ENCODE measurements around the gene PTEN.

PTEN gene

DNA sequence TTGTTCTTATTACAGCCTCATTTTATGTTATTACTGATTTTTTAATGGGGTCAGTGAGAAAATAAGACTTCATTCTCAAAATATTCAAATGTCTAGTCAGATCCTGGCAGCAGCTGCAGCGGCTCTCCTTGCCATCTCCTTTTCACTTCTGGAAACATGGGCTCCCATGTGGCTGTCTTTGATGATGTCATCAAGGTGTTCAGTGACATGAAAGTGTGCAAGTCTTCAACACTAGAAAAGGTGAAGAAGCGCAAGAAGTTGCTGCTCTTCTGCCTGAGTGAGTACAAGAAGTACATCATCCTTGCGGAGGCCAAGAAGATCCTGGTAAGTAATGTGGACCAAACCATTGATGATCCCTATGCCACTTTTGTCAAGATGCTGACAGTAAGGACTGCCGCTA, 19.7 kb upstream of the PTEN start:
- Histone ChIP-seq H3K4me3 (ENCODE audit: low read length, poor library complexity, severe bottlenecking) (no peak overlapping the region), H3K9me3 (ENCODE audit: insufficient read depth, low read depth, low read length) (no peaks in the 10 kb centered on the region), H3K9me2 (replicated peaks; ENCODE audit: low read depth, low read length) (no peaks in the 10 kb centered on the region), H2AFZ (ENCODE audit: low read length) (no peak overlapping the region), H3K27me3 (ENCODE audit: insufficient read depth, low read length, poor library complexity, severe bottlenecking) (no peaks in the 10 kb centered on the region), H4K20me1 (ENCODE audit: insufficient read depth, low read length, poor library complexity, severe bottlenecking) (no peaks in the 10 kb centered on the region), H3K4me2 (ENCODE audit: low read depth, low read length, poor library complexity, severe bottlenecking) (no peak overlapping the region), H3K9ac (ENCODE audit: low read depth, low read length, poor library complexity, severe bottlenecking) (no peak overlapping the region), H3K36me3 (ENCODE audit: insufficient read depth, low read length) (no peaks in the 10 kb centered on the region), H3K4me1 (ENCODE audit: insufficient read depth, low read length, poor library complexity, severe bottlenecking) (no peaks in the 10 kb centered on the region), H3K79me2 (ENCODE audit: insufficient read depth, low read length) (no peaks in the 10 kb centered on the region), H3F3A (ENCODE audit: low read depth) (no peaks in the 10 kb centered on the region)
- TF ChIP-seq, protein P1, sequence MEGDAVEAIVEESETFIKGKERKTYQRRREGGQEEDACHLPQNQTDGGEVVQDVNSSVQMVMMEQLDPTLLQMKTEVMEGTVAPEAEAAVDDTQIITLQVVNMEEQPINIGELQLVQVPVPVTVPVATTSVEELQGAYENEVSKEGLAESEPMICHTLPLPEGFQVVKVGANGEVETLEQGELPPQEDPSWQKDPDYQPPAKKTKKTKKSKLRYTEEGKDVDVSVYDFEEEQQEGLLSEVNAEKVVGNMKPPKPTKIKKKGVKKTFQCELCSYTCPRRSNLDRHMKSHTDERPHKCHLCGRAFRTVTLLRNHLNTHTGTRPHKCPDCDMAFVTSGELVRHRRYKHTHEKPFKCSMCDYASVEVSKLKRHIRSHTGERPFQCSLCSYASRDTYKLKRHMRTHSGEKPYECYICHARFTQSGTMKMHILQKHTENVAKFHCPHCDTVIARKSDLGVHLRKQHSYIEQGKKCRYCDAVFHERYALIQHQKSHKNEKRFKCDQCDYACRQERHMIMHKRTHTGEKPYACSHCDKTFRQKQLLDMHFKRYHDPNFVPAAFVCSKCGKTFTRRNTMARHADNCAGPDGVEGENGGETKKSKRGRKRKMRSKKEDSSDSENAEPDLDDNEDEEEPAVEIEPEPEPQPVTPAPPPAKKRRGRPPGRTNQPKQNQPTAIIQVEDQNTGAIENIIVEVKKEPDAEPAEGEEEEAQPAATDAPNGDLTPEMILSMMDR (conservative IDR thresholded peaks at IDR 0.05; ENCODE audit: low read length): no peak
- no peak for TF ChIP-seq EZH2phosphoT487 (IDR thresholded peaks at IDR 0.05; ENCODE audit: borderline replicate concordance)

DNA sequence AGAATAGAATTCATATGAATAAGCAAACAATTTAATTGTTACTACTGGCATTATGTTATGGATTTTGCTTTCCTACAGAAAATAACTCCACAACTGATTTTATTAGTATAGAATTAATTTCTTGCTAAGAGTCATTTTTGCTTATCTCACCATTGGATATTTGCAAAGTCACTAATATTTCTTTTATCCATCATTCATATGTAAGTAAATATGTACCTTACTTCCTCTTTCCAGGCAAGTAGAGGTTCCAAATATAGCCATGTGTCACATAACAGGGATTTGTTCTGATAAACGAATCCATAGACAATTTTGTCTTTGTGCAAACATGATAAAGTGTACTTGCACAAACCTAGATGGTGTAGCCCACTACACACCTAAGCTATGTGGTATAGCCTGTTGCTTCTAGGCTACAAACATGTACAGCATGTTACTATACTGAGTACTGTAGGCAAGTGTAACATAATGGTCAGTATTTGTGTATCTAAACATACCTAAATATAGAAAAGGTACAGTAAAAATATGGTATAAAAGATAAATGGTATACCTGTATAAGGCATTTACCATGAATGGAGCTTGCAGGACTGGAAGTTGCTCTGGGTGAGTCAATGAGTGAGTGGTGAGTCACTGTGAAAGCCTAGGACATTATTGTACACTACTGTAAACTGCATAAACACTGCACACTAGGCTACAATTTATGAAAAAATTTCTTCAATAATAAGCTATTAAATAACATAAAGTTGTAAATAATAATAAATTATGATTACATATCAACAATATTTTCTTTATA, 18.4 kb upstream of the PTEN start:
- H3K9me2 ChIP-seq (replicated peaks; ENCODE audit: low read depth, low read length): no peaks in the 10 kb centered on the region
- H3K4me2 ChIP-seq (ENCODE audit: low read depth, low read length, poor library complexity, severe bottlenecking): no peak overlapping the region
- no peak overlapping the region for H2AFZ ChIP-seq (ENCODE audit: low read length)
- H3K79me2 ChIP-seq (ENCODE audit: insufficient read depth, low read length): peaks cover 1% of the 10 kb centered on the region; the same call in 1 of the 2 replicates
- H3K4me1 ChIP-seq (ENCODE audit: insufficient read depth, low read length, poor library complexity, severe bottlenecking): peaks cover 1% of the 10 kb centered on the region
- no peaks in the 10 kb centered on the region for H4K20me1 ChIP-seq (ENCODE audit: insufficient read depth, low read length, poor library complexity, severe bottlenecking)
- H3K36me3 ChIP-seq (ENCODE audit: insufficient read depth, low read length): no peaks in the 10 kb centered on the region
- TF ChIP-seq EZH2phosphoT487 (IDR thresholded peaks at IDR 0.05; ENCODE audit: borderline replicate concordance): no peak
- TF ChIP-seq, protein P1 (conservative IDR thresholded peaks at IDR 0.05; ENCODE audit: low read length): no peak
- no peak overlapping the region for H3K9ac ChIP-seq (ENCODE audit: low read depth, low read length, poor library complexity, severe bottlenecking)
- H3K9me3 ChIP-seq (ENCODE audit: insufficient read depth, low read depth, low read length): no peaks in the 10 kb centered on the region
- no peak overlapping the region for H3K4me3 ChIP-seq (ENCODE audit: low read length, poor library complexity, severe bottlenecking)
- no peaks in the 10 kb centered on the region for H3K27me3 ChIP-seq (ENCODE audit: insufficient read depth, low read length, poor library complexity, severe bottlenecking)
- no peaks in the 10 kb centered on the region for H3F3A ChIP-seq (ENCODE audit: low read depth)

DNA sequence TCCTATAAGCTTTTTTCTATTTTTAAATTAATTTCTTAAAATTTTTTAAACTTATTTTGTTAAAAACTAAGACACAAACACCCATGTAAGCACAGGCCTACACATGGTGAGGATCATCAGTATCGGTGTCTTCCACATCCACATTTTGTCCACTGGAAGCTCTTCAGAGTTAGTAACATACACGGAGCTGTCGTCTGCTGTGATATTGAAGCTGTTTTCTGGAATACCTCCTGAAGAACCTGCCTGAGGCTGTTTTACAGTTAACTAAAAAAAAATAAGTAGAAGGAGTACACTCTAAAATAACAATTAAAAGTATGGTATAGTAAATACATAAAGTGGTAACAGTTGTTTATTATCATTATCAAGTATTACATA, 17.8 kb upstream of the PTEN start:
- Histone ChIP-seq H3F3A (ENCODE audit: low read depth) (no peaks in the 10 kb centered on the region), H2AFZ (ENCODE audit: low read length) (no peak overlapping the region), H3K36me3 (ENCODE audit: insufficient read depth, low read length) (no peaks in the 10 kb centered on the region), H3K4me2 (ENCODE audit: low read depth, low read length, poor library complexity, severe bottlenecking) (no peak overlapping the region), H3K9ac (ENCODE audit: low read depth, low read length, poor library complexity, severe bottlenecking) (no peak overlapping the region), H3K79me2 (ENCODE audit: insufficient read depth, low read length) (peaks cover 4% of the 10 kb centered on the region; the same call in 1 of the 2 replicates), H3K9me3 (ENCODE audit: insufficient read depth, low read depth, low read length) (no peaks in the 10 kb centered on the region), H3K9me2 (replicated peaks; ENCODE audit: low read depth, low read length) (no peaks in the 10 kb centered on the region), H3K4me1 (ENCODE audit: insufficient read depth, low read length, poor library complexity, severe bottlenecking) (peaks cover 7% of the 10 kb centered on the region), H4K20me1 (ENCODE audit: insufficient read depth, low read length, poor library complexity, severe bottlenecking) (no peaks in the 10 kb centered on the region), H3K4me3 (ENCODE audit: low read length, poor library complexity, severe bottlenecking) (no peak overlapping the region), H3K27me3 (ENCODE audit: insufficient read depth, low read length, poor library complexity, severe bottlenecking) (no peaks in the 10 kb centered on the region)
- TF ChIP-seq, protein P1 (conservative IDR thresholded peaks at IDR 0.05; ENCODE audit: low read length): no peak
- no peak for TF ChIP-seq EZH2phosphoT487 (IDR thresholded peaks at IDR 0.05; ENCODE audit: borderline replicate concordance)
